GM18909 (cell line): ENCODE results near the gene SYAP1.
"Not testable (repeated sequence)": the region's sequence is repeated elsewhere in the genome, so short reads cannot be mapped to it uniquely, and the experiment has no call there.

Experiments used
- ATAC-seq: cut with Tn5 transposase; IDR thresholded peaks from one replicate; pipeline ENCODE4 v1.9.1; 2021; ENCODE audit warnings: mild to moderate bottlenecking; ENCODE audit not compliant: unreplicated experiment, poor library complexity

Gene SYAP1

GRCh38 chrX:16719334-16720084 is at the start of gene SYAP1:
Gene SYAP1 (plus strand): TSS chrX:16719612. CDS start chrX:16719725, 113 bp downstream.
- ATAC-seq, result peak; percentile 99

GRCh38 chrX:16671005-16671404 is 48.4 kb upstream of the SYAP1 start:
- ATAC-seq, result no peak

- no peak for ATAC-seq
Measured at GRCh38 chrX:16678689-16679088, 40.7 kb upstream of the SYAP1 start.

GRCh38 chrX:16683007-16683664 is 36.3 kb upstream of the SYAP1 start:
- no peak for ATAC-seq

GRCh38 chrX:16687514-16687913 is 31.9 kb upstream of the SYAP1 start:
- no peak for ATAC-seq

- peak; percentile 62 for ATAC-seq
Measured at GRCh38 chrX:16695079-16695676, 24.2 kb upstream of the SYAP1 start.

- ATAC-seq, result no peak
Measured at GRCh38 chrX:16696956-16697355, 22.5 kb upstream of the SYAP1 start.

- no peak for ATAC-seq
Measured at GRCh38 chrX:16699389-16699788, 20.0 kb upstream of the SYAP1 start.

- ATAC-seq, result no peak
Measured at GRCh38 chrX:16700734-16701133, 18.7 kb upstream of the SYAP1 start.

- no peak for ATAC-seq
Measured at GRCh38 chrX:16702700-16703599, 16.5 kb upstream of the SYAP1 start.

GRCh38 chrX:16705370-16705769 is 14.0 kb upstream of the SYAP1 start:
- no peak for ATAC-seq

GRCh38 chrX:16708016-16708415 is 11.4 kb upstream of the SYAP1 start:
- ATAC-seq, result no peak

- no peak for ATAC-seq
Measured at GRCh38 chrX:16711219-16711811, 8.1 kb upstream of the SYAP1 start.

GRCh38 chrX:16711893-16712547 is 7.4 kb upstream of the SYAP1 start:
- peak; percentile 34 for ATAC-seq

- peak; percentile 82 for ATAC-seq
Measured at GRCh38 chrX:16712548-16713155, 6.8 kb upstream of the SYAP1 start, which contains the start of gene CTPS2. Gene CTPS2 (minus strand): TSS chrX:16712669. CDS start chrX:16702902, 9,767 bp downstream.

GRCh38 chrX:16714504-16714903 is 4.9 kb upstream of the SYAP1 start:
- no peak for ATAC-seq

- ATAC-seq, result not testable (repeated sequence)
Measured at GRCh38 chrX:16715638-16716037, 3.8 kb upstream of the SYAP1 start.

- ATAC-seq, result not testable (repeated sequence)
Measured at GRCh38 chrX:16716451-16716850, 3.0 kb upstream of the SYAP1 start.

GRCh38 chrX:16718824-16719333 is 533 bp upstream of the SYAP1 start:
- ATAC-seq, result peak; percentile 36
